Caco-2 (cell line): ENCODE results near the gene USP6. TPM values are rescaled to one million over a fixed set of nuclear protein-coding genes. Genes with fewer than 3 reads are reported as not detected.
"Not testable (repeated sequence)": the region's sequence is repeated elsewhere in the genome, so short reads cannot be mapped to it uniquely, and the experiment has no call there.

Experiments used
- BruUV-seq: library from RNA; stranded (reverse); fragments of 400-500 nt; replicated peaks from 2 replicates; lab custom pipeline; 2021; lab: Mats Ljungman, UMichigan
- CTCF ChIA-PET: fragments of 300-600 bp; sonication (Branson Sonifier 250); formaldehyde crosslinking; loops from one replicate; lab custom pipeline; 2022; ENCODE audit warnings: antibody characterized with exemption; lab: Charles Lee
- POLR2A ChIA-PET: fragments of 300-600 bp; sonication (Branson Sonifier 250); formaldehyde crosslinking; loops from one replicate; lab custom pipeline; 2022; ENCODE audit warnings: antibody characterized with exemption; lab: Charles Lee
- DNase-seq, 2 experiments: peaks; one replicate each; pipeline versions ENCODE4 v3.0.0 to v3.0.0-alpha.2; 2020 to 2022
- H3K27me3 ChIP-seq: replicated peaks from 2 replicates; pipeline ENCODE4 v1.6.0; 2011; ENCODE audit warnings: low read length; ENCODE audit not compliant: control insufficient read depth, insufficient read depth
- H3K36me3 ChIP-seq: 2 replicates; pipeline ENCODE4 v1.5.1; 2011; ENCODE audit warnings: low read length; ENCODE audit not compliant: control insufficient read depth, insufficient read depth
- H3K4me1 ChIP-seq: fragments of 250-450 bp; sonication (Bioruptor Pico); 2 replicates; pipeline ENCODE4 v1.5.1; 2020; ENCODE audit warnings: mild to moderate bottlenecking
- H3K4me3 ChIP-seq: 2 replicates; pipeline ENCODE4 v1.5.1; 2011; ENCODE audit warnings: low read depth, mild to moderate bottlenecking, control low read depth, low read length
- H3K9me3 ChIP-seq: fragments of 250-450 bp; sonication (Bioruptor Pico); 2 replicates; pipeline ENCODE4 v1.5.1; 2020; ENCODE audit warnings: mild to moderate bottlenecking, moderate library complexity
- H3K27ac Mint-ChIP-seq: one replicate; pipeline ENCODE4 v1.8.0; 2022; ENCODE audit warnings: mixed read lengths; ENCODE audit not compliant: unreplicated experiment
- H3K27me3 Mint-ChIP-seq: one replicate; pipeline ENCODE4 v1.8.0; 2022; ENCODE audit warnings: mixed read lengths; ENCODE audit not compliant: insufficient read depth, unreplicated experiment
- H3K36me3 Mint-ChIP-seq: one replicate; pipeline ENCODE4 v1.8.0; 2022; ENCODE audit warnings: mild to moderate bottlenecking, mixed read lengths; ENCODE audit not compliant: insufficient read depth, unreplicated experiment
- H3K4me1 Mint-ChIP-seq: one replicate; pipeline ENCODE4 v1.8.0; 2022; ENCODE audit warnings: low read depth, mixed read lengths; ENCODE audit not compliant: unreplicated experiment
- H3K4me3 Mint-ChIP-seq: one replicate; pipeline ENCODE4 v1.8.0; 2022; ENCODE audit warnings: mild to moderate bottlenecking, moderate library complexity, mixed read lengths; ENCODE audit not compliant: unreplicated experiment
- H3K9me3 Mint-ChIP-seq: one replicate; pipeline ENCODE4 v1.8.0; 2022; ENCODE audit warnings: mixed read lengths; ENCODE audit not compliant: unreplicated experiment
- CTCF ChIP-seq, 2 experiments: fragments of 200-600 bp in 1 of 2; IDR thresholded peaks; 1 replicate in 1 of 2; 2 replicates in 1 of 2; pipeline versions ENCODE4 v1.5.1 to v1.8.0; 2011 to 2022; ENCODE audit warnings: antibody characterized with exemption in 1 of 2, control low read depth in 1 of 2, inconsistent platforms in 1 of 2, low read depth in 1 of 2, low read length in 1 of 2, mild to moderate bottlenecking in 1 of 2, moderate library complexity in 1 of 2; ENCODE audit not compliant: insufficient read depth in 1 of 2, severe bottlenecking in 1 of 2, unreplicated experiment in 1 of 2
- intact Hi-C: fragments of 100-400 bp; cut with micrococcal nuclease; formaldehyde crosslinking; loops from one replicate; pipeline ENCODE4 v1.10.0; 2022; ENCODE audit not compliant: unreplicated experiment
- total RNA-seq: library from RNA; stranded (reverse); gene quantifications from 2 replicates; pipeline ENCODE4 v1.2.3, GENCODE V29; 2022

Gene USP6
- total RNA-seq, 1 experiment from 2014 or later, result 0.16 TPM

GRCh38 chr17:5161793-5162192, 46.0 kb downstream of the USP6 start:
- H3K9me3 ChIP-seq, CTCF ChIA-PET, H3K4me3 ChIP-seq, H3K36me3 ChIP-seq, H3K27ac Mint-ChIP-seq, BruUV-seq, intact Hi-C loops, H3K36me3 Mint-ChIP-seq, H3K27me3 Mint-ChIP-seq, DNase-seq, H3K9me3 Mint-ChIP-seq, H3K4me3 Mint-ChIP-seq, POLR2A ChIA-PET, H3K27me3 ChIP-seq, H3K4me1 ChIP-seq, H3K4me1 Mint-ChIP-seq: not testable (repeated sequence)

GRCh38 chr17:5164436-5164835, 48.6 kb downstream of the USP6 start:
- intact Hi-C loops, result no loop called here

GRCh38 chr17:5165791-5166564, 50.1 kb downstream of the USP6 start:
- POLR2A ChIA-PET, H3K4me1 Mint-ChIP-seq, CTCF ChIA-PET, H3K27me3 Mint-ChIP-seq, H3K9me3 ChIP-seq, H3K4me3 Mint-ChIP-seq, H3K9me3 Mint-ChIP-seq, BruUV-seq, H3K36me3 ChIP-seq, H3K27me3 ChIP-seq, DNase-seq, H3K4me3 ChIP-seq, intact Hi-C loops, H3K27ac Mint-ChIP-seq, H3K4me1 ChIP-seq, H3K36me3 Mint-ChIP-seq: not testable (repeated sequence)

More at GRCh38 chr17:5164436-5164835, 48.6 kb downstream of the USP6 start:
- H3K27me3 ChIP-seq, result no peaks in the 10 kb centered on the region
- H3K4me3 ChIP-seq, result no peak overlapping the region
- no peaks in the 10 kb centered on the region for H3K36me3 ChIP-seq
- no peaks in the 10 kb centered on the region for H3K9me3 ChIP-seq
- peaks cover under 1% of the 10 kb centered on the region for H3K27me3 Mint-ChIP-seq
- H3K9me3 Mint-ChIP-seq, result no peaks in the 10 kb centered on the region
- ChIA-PET POLR2A (no interaction called here), CTCF (no interaction called here)
- no peak for TF ChIP-seq CTCF (IDR thresholded peaks at IDR 0.05; ENCODE audit: insufficient read depth in 1 of 2, low read depth in 1 of 2, low read length in 1 of 2, severe bottlenecking in 1 of 2, unreplicated experiment in 1 of 2)
- DNase-seq, result no peak
- no TSS peak for BruUV-seq
- H3K36me3 Mint-ChIP-seq, result no peaks in the 10 kb centered on the region
- no peaks in the 10 kb centered on the region for H3K4me1 Mint-ChIP-seq
- no peak overlapping the region for H3K27ac Mint-ChIP-seq
- H3K4me1 ChIP-seq, result no peaks in the 10 kb centered on the region
- no peak overlapping the region for H3K4me3 Mint-ChIP-seq

GRCh38 chr17:5175027-5175426, 59.2 kb downstream of the USP6 start:
- CTCF ChIA-PET, H3K4me3 Mint-ChIP-seq, intact Hi-C loops, H3K27ac Mint-ChIP-seq, H3K4me1 Mint-ChIP-seq, H3K4me3 ChIP-seq, H3K4me1 ChIP-seq, H3K27me3 Mint-ChIP-seq, H3K36me3 Mint-ChIP-seq, H3K27me3 ChIP-seq, H3K36me3 ChIP-seq, POLR2A ChIA-PET, DNase-seq, H3K9me3 Mint-ChIP-seq, BruUV-seq, H3K9me3 ChIP-seq: not testable (repeated sequence)
